ENCODE data around the gene NOP14. TPM values are rescaled to one million over a fixed set of nuclear protein-coding genes. Genes with fewer than 3 reads are reported as not detected.
A peak's percentile ranks its signal among the peaks of the same experiment; 100 is the strongest.

Gene NOP14
- total RNA-seq, 1 donor from 2014 or later: 10.1 TPM

GRCh38 chr4:2914256-2915126 lies 48.7 kb downstream of the NOP14 start:
- no peak for DNase-seq (ENCODE audit: low spot score)

- DNase-seq (ENCODE audit: low spot score): no peak
These were observed 50.0 kb downstream of the NOP14 start for GRCh38 chr4:2913168-2913567.

DNA sequence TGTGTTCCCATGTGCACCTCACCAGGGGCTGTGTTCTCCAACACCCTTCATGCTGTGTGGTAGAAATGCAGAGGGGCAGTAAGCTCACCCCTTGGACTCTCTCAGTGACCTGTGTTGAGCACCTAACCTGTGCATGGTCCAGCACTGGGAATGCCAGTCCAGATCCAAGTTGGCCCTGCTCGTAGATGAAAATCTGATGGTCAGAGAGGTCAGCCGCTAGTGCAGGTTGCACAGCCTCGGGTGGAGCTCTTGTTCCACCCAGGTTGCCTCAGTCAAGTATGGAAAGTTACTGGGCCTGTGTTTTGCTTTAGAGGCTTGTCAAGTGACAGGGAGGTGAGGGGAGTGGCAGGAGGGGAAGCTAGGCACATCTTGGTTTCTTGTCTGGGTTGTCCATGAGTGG lies 51.3 kb downstream of the NOP14 start:
- no peak for DNase-seq (ENCODE audit: low spot score)

GRCh38 chr4:2910409-2910808 lies 52.8 kb downstream of the NOP14 start:
- no peak for DNase-seq (ENCODE audit: low spot score)

- no peak for DNase-seq (ENCODE audit: low spot score)
These were observed 53.6 kb downstream of the NOP14 start for GRCh38 chr4:2909583-2909982.

DNA sequence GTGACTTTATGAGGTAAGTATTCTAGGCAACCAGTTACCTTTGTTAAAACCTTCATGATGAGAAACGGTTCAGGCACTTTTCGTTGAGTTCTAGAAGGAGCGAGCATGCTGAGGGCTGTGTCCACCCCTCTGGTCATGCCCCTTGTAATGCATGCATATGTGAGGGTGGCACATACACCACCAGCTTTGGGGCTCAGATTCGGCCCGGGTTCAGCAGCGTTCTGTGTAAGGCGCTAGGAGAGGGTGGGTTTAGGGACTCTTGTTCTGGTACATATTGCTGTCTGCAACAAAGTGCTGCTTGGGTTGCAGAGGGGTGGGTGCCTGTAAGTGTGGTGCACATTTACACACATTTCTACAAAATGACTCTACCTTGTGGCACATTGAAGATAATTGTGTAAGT lies 54.5 kb downstream of the NOP14 start:
- DNase-seq (ENCODE audit: low spot score): no peak

- no peak for DNase-seq (ENCODE audit: low spot score)
These were observed 55.4 kb downstream of the NOP14 start for GRCh38 chr4:2907706-2908293.

GRCh38 chr4:2907226-2907625 lies 56.0 kb downstream of the NOP14 start:
- DNase-seq (ENCODE audit: low spot score): no peak

- DNase-seq (ENCODE audit: low spot score): no peak
These were observed 57.0 kb downstream of the NOP14 start for GRCh38 chr4:2906218-2906617.

- DNase-seq (ENCODE audit: low spot score): no peak
These were observed 57.7 kb downstream of the NOP14 start for GRCh38 chr4:2905544-2905943.

GRCh38 chr4:2902126-2902525 lies 61.1 kb downstream of the NOP14 start:
- DNase-seq (ENCODE audit: low spot score): no peak

DNA sequence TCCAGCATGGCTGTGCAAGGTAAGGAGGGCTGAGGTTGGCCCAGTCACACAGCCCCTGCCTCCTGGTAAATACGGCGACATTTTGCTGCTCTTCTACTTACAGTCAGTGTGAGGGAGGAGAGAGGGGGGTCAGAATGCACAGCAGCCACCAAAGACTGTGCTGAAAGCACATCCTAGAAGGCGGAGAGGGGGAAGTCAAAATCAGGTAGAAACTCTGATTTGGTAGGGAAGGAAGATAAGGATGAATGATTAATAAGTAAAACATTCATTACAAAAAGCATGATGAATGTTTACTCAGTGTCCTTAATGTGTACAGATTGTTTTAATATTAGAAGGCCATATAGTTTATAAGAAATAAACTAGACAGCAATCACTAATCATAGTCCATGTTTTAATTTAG lies 62.0 kb downstream of the NOP14 start:
- no peak for DNase-seq (ENCODE audit: low spot score)

DNA sequence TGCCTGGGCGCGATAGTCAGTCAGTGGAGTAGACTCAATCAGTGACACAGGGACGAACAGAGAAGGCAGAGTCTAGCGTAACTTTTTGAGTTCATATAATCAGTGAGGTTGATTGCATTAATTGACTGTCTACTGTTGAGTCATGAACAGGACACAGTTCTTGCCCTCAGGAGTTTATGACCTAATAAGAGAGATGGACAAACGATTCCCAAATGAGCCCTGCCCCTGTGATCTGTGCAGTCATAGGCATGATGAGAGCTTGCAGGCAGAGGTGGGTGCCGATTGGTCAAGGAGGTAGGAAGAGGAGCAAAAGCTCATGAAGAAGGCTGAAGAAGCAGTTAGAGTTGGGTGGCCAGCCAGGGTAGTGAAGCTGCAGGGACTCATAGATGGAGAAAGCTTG lies 62.5 kb downstream of the NOP14 start:
- no peak for DNase-seq (ENCODE audit: low spot score)

DNA sequence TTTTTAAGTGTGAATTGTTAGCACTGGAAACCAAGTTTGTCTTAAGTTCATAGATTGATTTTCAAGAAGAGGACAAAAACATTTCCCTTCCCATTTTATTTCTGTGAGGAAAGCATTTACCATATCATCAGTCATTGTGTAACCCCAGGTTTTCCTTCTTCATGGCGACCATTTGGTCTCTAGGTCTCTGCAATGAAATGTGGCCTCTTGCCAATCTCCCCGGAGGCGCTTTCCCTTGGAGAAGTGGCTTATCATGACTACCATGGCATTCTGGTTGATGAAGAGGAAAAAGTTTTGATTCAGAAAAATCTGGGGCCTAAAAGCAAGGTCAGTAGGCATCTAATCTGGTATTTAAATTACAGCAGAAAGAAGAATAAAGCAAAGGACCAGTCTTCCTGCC lies 65.2 kb downstream of the NOP14 start:
- no peak for DNase-seq (ENCODE audit: low spot score)

DNA sequence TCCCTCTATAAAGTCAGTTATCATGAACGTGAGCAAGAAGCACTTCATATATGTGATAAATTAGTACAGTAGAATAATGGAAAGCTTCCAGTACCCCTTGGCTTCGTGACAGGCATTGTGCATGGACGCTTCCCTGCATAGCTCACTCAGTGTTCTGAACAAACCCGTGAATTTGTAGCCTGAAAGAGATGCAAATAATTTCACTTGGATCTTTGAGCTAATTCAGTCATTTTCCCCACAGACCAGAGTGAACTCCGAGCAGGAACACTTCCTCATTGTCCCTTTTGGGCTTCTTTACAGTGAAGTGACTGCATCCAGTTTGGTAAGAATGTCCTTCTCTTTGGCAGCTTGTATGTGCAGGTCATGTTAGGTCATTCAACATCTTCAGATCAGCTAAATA lies 69.4 kb downstream of the NOP14 start:
- no peak for DNase-seq (ENCODE audit: low spot score)

DNA sequence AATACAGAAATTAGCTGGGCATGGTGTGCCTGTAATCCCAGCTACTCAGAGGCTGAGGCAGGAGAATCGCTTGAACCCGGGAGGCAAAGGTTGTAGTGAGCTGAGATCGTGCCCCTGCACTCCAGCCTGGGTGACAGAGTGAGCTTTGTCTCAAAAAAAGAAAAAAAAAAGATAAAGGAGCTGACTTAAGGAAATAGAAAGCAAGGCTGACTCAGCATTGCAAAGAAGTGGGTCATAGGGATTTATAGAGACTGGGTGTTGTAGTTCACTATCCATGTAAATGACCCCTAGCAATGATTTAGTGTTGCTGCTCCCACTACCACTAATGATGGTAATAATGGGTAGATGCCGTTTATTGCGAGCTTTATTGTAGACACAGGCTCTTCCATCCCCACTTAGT lies 71.9 kb downstream of the NOP14 start:
- DNase-seq (ENCODE audit: low spot score): peak; percentile 41

DNA sequence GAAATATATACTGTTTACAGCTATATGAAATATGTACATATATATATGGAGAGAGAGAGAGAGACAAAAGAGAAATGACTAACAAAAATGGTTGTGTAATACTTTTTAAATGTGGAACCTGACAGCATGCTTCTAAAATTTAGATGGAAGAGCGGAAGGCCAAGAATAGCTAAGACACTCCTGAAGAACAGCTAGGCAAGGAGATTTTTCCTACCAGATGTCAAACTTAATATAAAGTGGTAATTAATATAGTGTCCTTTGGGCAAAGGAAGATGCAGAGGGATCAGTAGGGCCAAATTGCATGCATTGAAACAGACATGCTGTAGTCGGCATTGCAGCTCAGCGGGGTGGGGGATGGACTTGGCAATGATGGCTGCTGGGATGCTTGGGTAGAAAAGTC lies 74.3 kb downstream of the NOP14 start:
- no peak for DNase-seq (ENCODE audit: low spot score)

Other genes with a start within 250 kb of the NOP14 start
- 25.5 TPM for gene TNIP2, start 207.1 kb downstream of the NOP14 start, total RNA-seq (ENCODE audit: insufficient read depth, low replicate concordance)
- 41.2 TPM for gene SH3BP2, start 170.3 kb downstream of the NOP14 start, total RNA-seq (ENCODE audit: insufficient read depth, low replicate concordance)
- gene ADD1, start 119.6 kb downstream of the NOP14 start, total RNA-seq (ENCODE audit: insufficient read depth, low replicate concordance): 182 TPM
- 5.5 TPM for gene GRK4, start 165 bp upstream of the NOP14 start, total RNA-seq (ENCODE audit: insufficient read depth, low replicate concordance)
- gene HTT-AS, start 111.1 kb upstream of the NOP14 start, total RNA-seq (ENCODE audit: insufficient read depth, low replicate concordance): not detected
- gene HTT, start 111.3 kb upstream of the NOP14 start, total RNA-seq (ENCODE audit: insufficient read depth, low replicate concordance): 45.3 TPM

All from umbilical cord (tissue), 2 donors.